Endodermal cell (in vitro differentiated cells): Measurements from ENCODE around the gene RNU7-1. TPM values are rescaled to one million over a fixed set of nuclear protein-coding genes. Genes with fewer than 3 reads are reported as not detected.

ENCODE experiments used
- DNase-seq: peaks from one replicate; pipeline ENCODE4 v3.0.0-alpha.2; 2017
- H3K27ac ChIP-seq: 2 replicates; pipeline ENCODE4 v1.5.1; 2013; ENCODE audit warnings: mild to moderate bottlenecking, low read depth, low read length, moderate library complexity
- H3K27me3 ChIP-seq: 2 replicates; pipeline ENCODE4 v1.6.1; 2013; ENCODE audit warnings: mild to moderate bottlenecking, low read length, moderate library complexity; ENCODE audit not compliant: insufficient read depth, control insufficient read depth, poor library complexity, severe bottlenecking
- H3K36me3 ChIP-seq: 2 replicates; pipeline ENCODE4 v1.7.0; 2013; ENCODE audit warnings: mild to moderate bottlenecking, low read length, moderate library complexity; ENCODE audit not compliant: control insufficient read depth, insufficient read depth
- H3K4me1 ChIP-seq: one replicate; pipeline ENCODE4 v1.7.0; 2013; ENCODE audit warnings: low read length; ENCODE audit not compliant: control insufficient read depth, insufficient read depth
- H3K4me3 ChIP-seq: 2 replicates; pipeline ENCODE4 v1.5.1; 2013; ENCODE audit warnings: mild to moderate bottlenecking, low read length, moderate library complexity
- H3K9ac ChIP-seq: 2 replicates; pipeline ENCODE4 v1.6.1; 2013; ENCODE audit warnings: mild to moderate bottlenecking, low read length, moderate library complexity; ENCODE audit not compliant: poor library complexity, severe bottlenecking; ENCODE audit errors: extremely low read depth
- H3K9me3 ChIP-seq: 2 replicates; pipeline ENCODE4 v1.6.1; 2013; ENCODE audit warnings: mild to moderate bottlenecking, low read length, moderate library complexity; ENCODE audit not compliant: control insufficient read depth
- H3K27ac Mint-ChIP-seq: 2 replicates; pipeline ENCODE4 v1.8.0; 2020; ENCODE audit warnings: mixed read lengths
- H3K27me3 Mint-ChIP-seq: 2 replicates; pipeline ENCODE4 v1.8.0; 2021; ENCODE audit warnings: mild to moderate bottlenecking, mixed read lengths; ENCODE audit not compliant: insufficient read depth
- H3K36me3 Mint-ChIP-seq: 2 replicates; pipeline ENCODE4 v1.8.0; 2020; ENCODE audit warnings: low read depth, mixed read lengths
- H3K4me1 Mint-ChIP-seq: 2 replicates; pipeline ENCODE4 v1.8.0; 2020; ENCODE audit warnings: mixed read lengths
- H3K4me3 Mint-ChIP-seq: 2 replicates; pipeline ENCODE4 v1.8.0; 2020; ENCODE audit warnings: mild to moderate bottlenecking, moderate library complexity, mixed read lengths
- H3K9me3 Mint-ChIP-seq: 2 replicates; pipeline ENCODE4 v1.8.0; 2020; ENCODE audit warnings: mild to moderate bottlenecking, mixed read lengths
- WGBS, 2 experiments: methylation state at CpG; one replicate each; pipeline versions ENCODE4 v1.1.5 to v1.1.7; 2013; ENCODE audit warnings: missing lambda C conversion rate in 2 of 2, mixed read lengths in 1 of 2; ENCODE audit not compliant: insufficient coverage in 1 of 2, insufficient read length in 1 of 2; 5-methylcytosine and 5-hydroxymethylcytosine counted together
- total RNA-seq, 2 donors: library from RNA; stranded (reverse); fragmentation: NEBNext Ultra II Directional in 1 of 2; extraction: Animal tissue kit (Norgen Biotek cat#: 25700) in 1 of 2; gene quantifications; 2 replicates in 1 of 2; 3 replicates in 1 of 2; pipeline ENCODE4 v1.2.1, GENCODE V29; 2021
- TF ChIP-seq, protein P1 (sequence below): fragments of 200-600 bp; sonication (generic); conservative IDR thresholded peaks from 2 replicates; pipeline ENCODE4 v1.5.0; 2021; ENCODE audit warnings: antibody characterized with exemption, mild to moderate bottlenecking

Gene RNU7-1
- total RNA-seq, 2 donors from 2014 or later: not detected

DNA sequence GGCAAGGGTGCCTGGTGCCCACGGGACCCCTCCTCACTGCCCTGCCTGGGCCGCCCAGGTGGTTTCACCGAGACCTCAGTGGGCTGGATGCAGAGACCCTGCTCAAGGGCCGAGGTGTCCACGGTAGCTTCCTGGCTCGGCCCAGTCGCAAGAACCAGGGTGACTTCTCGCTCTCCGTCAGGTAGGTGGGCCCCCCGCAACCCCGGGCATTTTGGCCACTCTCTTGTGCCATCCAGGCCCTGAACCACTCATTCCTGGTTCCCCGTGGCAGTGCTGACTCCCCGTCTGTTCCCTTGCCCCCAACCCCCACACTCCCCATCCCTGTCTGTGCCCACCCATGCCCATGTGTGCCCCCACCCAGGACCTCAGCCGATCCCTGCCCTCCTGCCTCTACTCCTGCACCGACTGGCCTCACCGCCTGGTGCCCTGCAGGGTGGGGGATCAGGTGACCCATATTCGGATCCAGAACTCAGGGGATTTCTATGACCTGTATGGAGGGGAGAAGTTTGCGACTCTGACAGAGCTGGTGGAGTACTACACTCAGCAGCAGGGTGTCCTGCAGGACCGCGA lies 8.0 kb downstream of the RNU7-1 start:
- no peaks in the 10 kb centered on the region for H3K27me3 ChIP-seq
- no peaks in the 10 kb centered on the region for H3K9me3 Mint-ChIP-seq
- no peak for DNase-seq
- no peak overlapping the region for H3K4me3 ChIP-seq
- H3K4me1 ChIP-seq: no peaks in the 10 kb centered on the region
- no peak overlapping the region for H3K27ac ChIP-seq
- no peak overlapping the region for H3K9ac ChIP-seq
- H3K4me1 Mint-ChIP-seq: peaks cover 10% of the 10 kb centered on the region
- 94% methylated on average over 11 to 20 of the region's 20 CpGs for WGBS, 2 experiments
- no peak overlapping the region for H3K4me3 Mint-ChIP-seq
- peaks cover 15% of the 10 kb centered on the region for H3K36me3 Mint-ChIP-seq
- TF ChIP-seq, protein P1, sequence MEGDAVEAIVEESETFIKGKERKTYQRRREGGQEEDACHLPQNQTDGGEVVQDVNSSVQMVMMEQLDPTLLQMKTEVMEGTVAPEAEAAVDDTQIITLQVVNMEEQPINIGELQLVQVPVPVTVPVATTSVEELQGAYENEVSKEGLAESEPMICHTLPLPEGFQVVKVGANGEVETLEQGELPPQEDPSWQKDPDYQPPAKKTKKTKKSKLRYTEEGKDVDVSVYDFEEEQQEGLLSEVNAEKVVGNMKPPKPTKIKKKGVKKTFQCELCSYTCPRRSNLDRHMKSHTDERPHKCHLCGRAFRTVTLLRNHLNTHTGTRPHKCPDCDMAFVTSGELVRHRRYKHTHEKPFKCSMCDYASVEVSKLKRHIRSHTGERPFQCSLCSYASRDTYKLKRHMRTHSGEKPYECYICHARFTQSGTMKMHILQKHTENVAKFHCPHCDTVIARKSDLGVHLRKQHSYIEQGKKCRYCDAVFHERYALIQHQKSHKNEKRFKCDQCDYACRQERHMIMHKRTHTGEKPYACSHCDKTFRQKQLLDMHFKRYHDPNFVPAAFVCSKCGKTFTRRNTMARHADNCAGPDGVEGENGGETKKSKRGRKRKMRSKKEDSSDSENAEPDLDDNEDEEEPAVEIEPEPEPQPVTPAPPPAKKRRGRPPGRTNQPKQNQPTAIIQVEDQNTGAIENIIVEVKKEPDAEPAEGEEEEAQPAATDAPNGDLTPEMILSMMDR: no peak
- no peaks in the 10 kb centered on the region for H3K9me3 ChIP-seq
- no peak overlapping the region for H3K27ac Mint-ChIP-seq
- no peaks in the 10 kb centered on the region for H3K27me3 Mint-ChIP-seq
- no peaks in the 10 kb centered on the region for H3K36me3 ChIP-seq

DNA sequence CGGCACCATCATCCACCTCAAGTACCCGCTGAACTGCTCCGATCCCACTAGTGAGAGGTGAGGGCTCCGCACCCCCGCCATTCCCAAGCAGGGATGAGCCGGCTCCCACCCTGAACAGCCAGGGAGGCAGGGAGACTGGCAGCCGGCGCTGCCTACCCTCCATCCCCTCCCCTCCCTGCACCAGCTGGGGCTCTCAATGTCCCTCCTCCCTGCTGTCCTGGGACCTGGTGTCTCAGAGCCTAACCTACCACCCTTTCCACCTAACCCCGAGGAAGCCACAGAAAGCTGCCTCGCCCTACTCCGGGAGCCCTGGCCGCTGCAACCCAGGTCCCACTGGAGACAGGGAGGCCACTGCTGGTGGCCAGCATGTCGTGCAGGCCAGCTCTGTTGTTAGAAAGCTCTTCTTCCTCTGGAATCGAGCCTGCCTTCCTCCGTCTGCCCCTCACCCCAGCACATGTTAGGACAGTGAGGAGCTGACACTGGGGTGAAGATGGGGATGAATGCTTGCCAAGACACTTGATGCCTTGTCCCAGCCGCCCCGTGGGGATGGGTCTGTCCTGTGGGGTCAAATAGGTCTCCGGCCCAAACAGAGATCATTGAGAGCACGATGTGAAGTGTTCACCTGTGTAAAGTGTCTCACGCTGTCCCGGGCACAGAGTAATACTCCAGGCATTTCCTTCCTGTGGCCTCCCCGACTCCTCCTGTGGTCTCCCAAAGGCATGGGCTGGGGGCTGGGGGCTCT lies 8.7 kb downstream of the RNU7-1 start:
- TF ChIP-seq, protein P1: no peak
- Histone ChIP-seq H3K4me3 (no peak overlapping the region), H3K4me1 (no peaks in the 10 kb centered on the region), H3K9ac (no peak overlapping the region), H3K27ac (no peak overlapping the region), H3K9me3 (no peaks in the 10 kb centered on the region), H3K36me3 (no peaks in the 10 kb centered on the region), H3K27me3 (no peaks in the 10 kb centered on the region)
- H3K4me3 Mint-ChIP-seq: no peak overlapping the region
- H3K9me3 Mint-ChIP-seq: no peaks in the 10 kb centered on the region
- peaks cover 17% of the 10 kb centered on the region for H3K36me3 Mint-ChIP-seq
- 79 to 94% methylated on average over 9 to 22 of the region's 22 CpGs for WGBS, 2 experiments
- peaks cover 6% of the 10 kb centered on the region for H3K4me1 Mint-ChIP-seq
- H3K27me3 Mint-ChIP-seq: no peaks in the 10 kb centered on the region
- peak; percentile 55 for DNase-seq
- H3K27ac Mint-ChIP-seq: no peak overlapping the region

GRCh38 chr12:6952863-6953441 lies 9.3 kb downstream of the RNU7-1 start:
- Histone ChIP-seq H3K27me3 (no peaks in the 10 kb centered on the region), H3K36me3 (no peaks in the 10 kb centered on the region), H3K4me1 (no peaks in the 10 kb centered on the region), H3K27ac (no peak overlapping the region), H3K9ac (no peak overlapping the region), H3K9me3 (no peaks in the 10 kb centered on the region), H3K4me3 (no peak overlapping the region)
- no peak overlapping the region for H3K27ac Mint-ChIP-seq
- H3K4me1 Mint-ChIP-seq: peaks cover 6% of the 10 kb centered on the region
- H3K4me3 Mint-ChIP-seq: no peak overlapping the region
- TF ChIP-seq, protein P1: no peak
- WGBS, 2 experiments: 93 to 98% methylated on average over 13 to 15 of the region's 15 CpGs
- H3K9me3 Mint-ChIP-seq: no peaks in the 10 kb centered on the region
- no peak for DNase-seq
- no peaks in the 10 kb centered on the region for H3K27me3 Mint-ChIP-seq
- peaks cover 17% of the 10 kb centered on the region for H3K36me3 Mint-ChIP-seq
